Measurements from ENCODE around the gene COQ2.
"Not testable (repeated sequence)": the region's sequence is repeated elsewhere in the genome, so short reads cannot be mapped to it uniquely, and the experiment has no call there.

DNA sequence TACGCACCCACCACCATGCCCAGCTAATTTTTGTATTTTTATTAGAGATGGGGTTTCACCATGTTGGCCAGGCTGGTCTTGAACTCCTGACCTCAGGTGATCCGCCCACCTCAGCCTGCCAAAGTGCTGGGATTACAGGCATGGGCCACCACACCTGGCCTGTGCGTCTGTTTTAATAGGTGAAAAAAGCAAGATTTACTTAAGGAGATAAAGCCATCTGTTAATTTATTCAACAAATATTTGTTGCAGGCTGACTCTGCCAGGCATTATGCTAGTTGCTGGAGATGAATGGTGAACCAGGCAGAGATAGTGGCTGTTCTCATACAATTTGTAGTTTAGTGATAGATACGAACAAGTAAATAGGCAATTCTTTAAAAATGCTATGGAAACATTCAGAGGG is 40.7 kb upstream of the COQ2 start:
- TF ChIP-seq, protein P1, sequence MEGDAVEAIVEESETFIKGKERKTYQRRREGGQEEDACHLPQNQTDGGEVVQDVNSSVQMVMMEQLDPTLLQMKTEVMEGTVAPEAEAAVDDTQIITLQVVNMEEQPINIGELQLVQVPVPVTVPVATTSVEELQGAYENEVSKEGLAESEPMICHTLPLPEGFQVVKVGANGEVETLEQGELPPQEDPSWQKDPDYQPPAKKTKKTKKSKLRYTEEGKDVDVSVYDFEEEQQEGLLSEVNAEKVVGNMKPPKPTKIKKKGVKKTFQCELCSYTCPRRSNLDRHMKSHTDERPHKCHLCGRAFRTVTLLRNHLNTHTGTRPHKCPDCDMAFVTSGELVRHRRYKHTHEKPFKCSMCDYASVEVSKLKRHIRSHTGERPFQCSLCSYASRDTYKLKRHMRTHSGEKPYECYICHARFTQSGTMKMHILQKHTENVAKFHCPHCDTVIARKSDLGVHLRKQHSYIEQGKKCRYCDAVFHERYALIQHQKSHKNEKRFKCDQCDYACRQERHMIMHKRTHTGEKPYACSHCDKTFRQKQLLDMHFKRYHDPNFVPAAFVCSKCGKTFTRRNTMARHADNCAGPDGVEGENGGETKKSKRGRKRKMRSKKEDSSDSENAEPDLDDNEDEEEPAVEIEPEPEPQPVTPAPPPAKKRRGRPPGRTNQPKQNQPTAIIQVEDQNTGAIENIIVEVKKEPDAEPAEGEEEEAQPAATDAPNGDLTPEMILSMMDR (IDR thresholded peaks at IDR 0.05), result not testable (repeated sequence)
- TF ChIP-seq POLR2A (IDR thresholded peaks at IDR 0.05), result not testable (repeated sequence)

All from gastroesophageal sphincter (tissue), 3 donors.